Uterus (tissue), 4 donors: ENCODE results near the gene MRPL9. TPM values are rescaled to one million over a fixed set of nuclear protein-coding genes. Genes with fewer than 3 reads are reported as not detected.

Experiments
- DNase-seq, 2 donors: peaks; one replicate each; pipeline ENCODE4 v3.0.0-alpha.2; 2019 to 2020
- H3K27ac ChIP-seq, 2 donors: fragments of 200-600 bp; sonication (generic); 1 replicate in 1 of 2; 2 replicates in 1 of 2; pipeline ENCODE4 v1.5.1; 2016 to 2018
- H3K27me3 ChIP-seq, 2 donors: fragments of 200-600 bp; sonication (generic); one replicate each; pipeline ENCODE4 v1.5.1; 2018 to 2019; ENCODE audit warnings: control low read depth in 1 of 2
- H3K36me3 ChIP-seq, 2 donors: fragments of 200-600 bp; sonication (generic); one replicate each; pipeline ENCODE4 v1.5.1; 2019; ENCODE audit warnings: control low read depth in 1 of 2
- H3K4me1 ChIP-seq, 2 donors: fragments of 200-600 bp; sonication (generic); one replicate each; pipeline ENCODE4 v1.5.1; 2018 to 2019; ENCODE audit warnings: control low read depth in 1 of 2
- H3K4me3 ChIP-seq, 2 donors: fragments of 200-600 bp; sonication (generic); 1 replicate in 1 of 2; 2 replicates in 1 of 2; pipeline ENCODE4 v1.5.1; 2018 to 2019; ENCODE audit warnings: mild to moderate bottlenecking in 1 of 2
- H3K9me3 ChIP-seq, 2 donors: fragments of 200-600 bp; sonication (generic); one replicate each; pipeline ENCODE4 v1.5.1; 2019; ENCODE audit warnings: control low read depth in 1 of 2
- CTCF ChIP-seq, 4 experiments: fragments of 200-600 bp in 2 of 4; fragments of 450-650 bp in 2 of 4; sonication (generic) in 2 of 4; IDR thresholded peaks; one replicate each; pipeline ENCODE4 v1.5.1; 2016 to 2019; ENCODE audit warnings: antibody characterized with exemption in 4 of 4, mild to moderate bottlenecking in 2 of 4, moderate library complexity in 1 of 4
- POLR2A ChIP-seq, 2 donors: fragments of 450-650 bp; IDR thresholded peaks; one replicate each; pipeline ENCODE4 v1.6.1; 2016; ENCODE audit warnings: antibody characterized with exemption in 2 of 2, mild to moderate bottlenecking in 1 of 2, moderate library complexity in 1 of 2
- intact Hi-C: fragments of 100-400 bp; cut with DNase I; formaldehyde crosslinking; loops from one replicate; pipeline ENCODE4 v1.15.1; 2023; ENCODE audit warnings: low total_unique reads
- total RNA-seq, 4 donors: library from RNA; depleted of rRNA in 3 of 4; stranded (reverse); fragments of >200 nt in 3 of 4; gene quantifications; one replicate each; pipeline versions ENCODE4 v1.1.0 to v1.2.4, GENCODE V29; 2014 to 2023
- donor health status: DM: yes; HTN: yes; CAD: no.

MRPL9 gene
- total RNA-seq, 4 donors from 2014 or later = 54.1 to 88.9 (median 61.8) TPM

DNA sequence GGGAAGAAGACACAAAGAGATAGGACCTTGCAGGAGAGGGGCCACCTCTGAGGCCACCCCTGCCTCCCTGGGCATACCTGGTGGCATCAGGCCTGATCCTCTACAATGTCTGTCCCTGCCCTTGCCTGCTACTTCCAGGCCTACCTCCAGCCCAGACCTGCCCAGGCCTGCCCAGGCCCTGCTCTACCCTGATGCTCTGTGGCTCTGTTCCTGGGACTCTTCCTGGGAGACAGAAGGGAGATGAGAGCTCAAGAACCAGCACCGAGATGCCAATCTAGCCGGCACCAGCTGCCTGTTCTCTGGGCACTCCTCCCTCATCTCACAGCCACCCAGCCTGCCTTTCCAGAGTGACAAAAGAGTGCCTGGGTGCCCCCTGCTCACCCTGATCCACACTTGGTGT, 49.4 kb downstream of the MRPL9 start:
- Histone ChIP-seq H3K4me3 (no peak overlapping the region), H3K4me1 (no peaks in the 10 kb centered on the region), H3K9me3 (no peaks in the 10 kb centered on the region), H3K27ac (no peak overlapping the region), H3K27me3 (no peaks in the 10 kb centered on the region), H3K36me3 (no peaks in the 10 kb centered on the region)
- no peak for DNase-seq
- intact Hi-C loops = no loop called here
- TF ChIP-seq POLR2A (IDR thresholded peaks at IDR 0.05) = no peak
- TF ChIP-seq CTCF (IDR thresholded peaks at IDR 0.05) = no peak

DNA sequence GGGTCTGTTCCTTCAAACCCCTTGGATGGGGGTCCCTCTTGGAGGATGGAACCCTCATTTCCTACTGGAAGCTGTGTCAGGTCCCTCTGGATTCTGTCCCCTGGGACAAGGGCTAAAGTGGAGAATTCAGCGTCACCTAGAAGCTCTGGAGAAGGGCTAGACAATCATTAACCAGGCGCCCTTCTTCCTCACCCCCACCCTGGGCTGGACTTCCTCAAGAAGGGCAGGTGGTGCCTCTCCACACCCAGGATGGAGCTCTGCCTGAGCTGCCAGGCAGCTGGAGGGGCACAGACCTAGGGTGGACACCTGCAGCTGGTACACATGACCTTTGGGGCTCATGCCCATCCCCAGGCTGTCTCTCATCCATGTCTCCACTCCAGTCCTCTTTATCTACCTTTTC, 50.3 kb downstream of the MRPL9 start:
- Histone ChIP-seq H3K27ac (no peak overlapping the region), H3K4me1 (no peaks in the 10 kb centered on the region), H3K27me3 (no peaks in the 10 kb centered on the region), H3K36me3 (no peaks in the 10 kb centered on the region), H3K9me3 (no peaks in the 10 kb centered on the region), H3K4me3 (no peak overlapping the region)
- TF ChIP-seq POLR2A (IDR thresholded peaks at IDR 0.05) (no peak), CTCF (IDR thresholded peaks at IDR 0.05) (no peak)
- intact Hi-C loops = no loop called here
- DNase-seq = no peak

- TF ChIP-seq POLR2A (IDR thresholded peaks at IDR 0.05) (no peak), CTCF (IDR thresholded peaks at IDR 0.05) (no peak)
- no peak for DNase-seq
- H3K9me3 ChIP-seq = no peaks in the 10 kb centered on the region
- H3K36me3 ChIP-seq = no peaks in the 10 kb centered on the region
- H3K27me3 ChIP-seq = no peaks in the 10 kb centered on the region
- intact Hi-C loops = no loop called here
- no peaks in the 10 kb centered on the region for H3K4me1 ChIP-seq
- H3K27ac ChIP-seq = no peak overlapping the region
- no peak overlapping the region for H3K4me3 ChIP-seq
Observed at GRCh38 chr1:151711951-151712350, 51.3 kb downstream of the MRPL9 start.

DNA sequence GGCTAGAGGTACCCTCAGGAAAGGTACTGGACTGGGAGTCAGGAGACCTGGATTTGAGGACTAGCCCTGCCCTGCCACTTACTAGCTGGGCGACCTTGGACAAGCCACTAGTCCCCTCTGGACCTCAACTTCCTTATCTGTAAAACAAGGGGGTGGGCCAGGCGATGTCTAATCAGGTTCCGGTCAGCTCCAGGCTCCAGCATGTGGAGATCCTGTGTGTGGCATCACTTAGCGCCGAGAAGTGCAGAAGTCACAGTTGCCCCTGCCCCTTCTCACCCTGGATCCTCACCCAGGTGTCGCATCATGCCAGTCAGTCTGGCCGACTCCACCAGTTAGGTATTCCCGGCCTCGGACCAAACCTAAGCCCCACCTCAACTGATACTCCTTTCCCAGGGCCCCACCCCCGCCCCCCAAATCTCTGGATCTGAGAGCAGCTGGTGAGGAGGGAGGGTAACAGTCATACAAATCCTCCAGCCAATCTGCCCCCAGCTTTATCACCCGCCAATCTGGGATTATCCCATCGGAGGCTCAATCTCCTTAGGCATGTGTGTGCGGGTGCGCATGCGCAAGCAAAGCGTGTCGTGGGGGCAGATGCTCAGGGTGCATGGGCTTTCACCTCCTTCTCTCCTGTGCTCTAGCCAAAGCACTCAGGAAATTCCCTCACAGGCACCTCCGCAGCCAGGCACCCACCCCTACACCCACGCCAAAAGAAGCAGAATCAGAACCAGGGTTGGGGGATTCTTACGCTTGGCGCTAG, 52.1 kb downstream of the MRPL9 start:
- no peak for DNase-seq
- H3K4me1 ChIP-seq = no peaks in the 10 kb centered on the region
- no peaks in the 10 kb centered on the region for H3K36me3 ChIP-seq
- no peak overlapping the region for H3K27ac ChIP-seq
- H3K9me3 ChIP-seq = no peaks in the 10 kb centered on the region
- intact Hi-C loops = no loop called here
- no peaks in the 10 kb centered on the region for H3K27me3 ChIP-seq
- no peak overlapping the region for H3K4me3 ChIP-seq
- TF ChIP-seq CTCF (IDR thresholded peaks at IDR 0.05) (no peak), POLR2A (IDR thresholded peaks at IDR 0.05) (no peak)

- intact Hi-C loops = no loop called here
- Histone ChIP-seq H3K4me1 (no peaks in the 10 kb centered on the region), H3K27me3 (no peaks in the 10 kb centered on the region), H3K9me3 (no peaks in the 10 kb centered on the region), H3K27ac (no peak overlapping the region), H3K36me3 (no peaks in the 10 kb centered on the region), H3K4me3 (no peak overlapping the region)
- TF ChIP-seq POLR2A (IDR thresholded peaks at IDR 0.05) (no peak), CTCF (IDR thresholded peaks at IDR 0.05) (no peak)
- DNase-seq = no peak
Observed at GRCh38 chr1:151710187-151710840, 53.0 kb downstream of the MRPL9 start.
